AG04450 (cell line): ENCODE data around the gene FBXO4. TPM values are rescaled to one million over a fixed set of nuclear protein-coding genes. Genes with fewer than 3 reads are reported as not detected.

Experiments
- CTCF ChIA-PET: fragments of 300-600, 350-600 bp; formaldehyde crosslinking; extraction: SDS; loops from one replicate; lab custom pipeline; 2022; ENCODE audit warnings: antibody characterized with exemption, inconsistent platforms; lab: Charles Lee
- POLR2A ChIA-PET: fragments of 350-600 bp; formaldehyde crosslinking; extraction: SDS; loops from one replicate; lab custom pipeline; 2021; ENCODE audit warnings: antibody characterized with exemption, inconsistent platforms; lab: Yijun Ruan, JAX
- DNase-seq: peaks from one replicate; pipeline ENCODE4 v3.0.0-alpha.2; 2011; ENCODE audit warnings: low read depth, low spot score
- H3K27ac ChIP-seq: one replicate; pipeline ENCODE4 v1.5.1; 2012; ENCODE audit warnings: low read depth, low read length, control low read depth
- H3K27me3 ChIP-seq: one replicate; pipeline ENCODE4 v1.6.0; 2012; ENCODE audit warnings: low read length; ENCODE audit not compliant: control insufficient read depth, insufficient read depth
- H3K4me3 ChIP-seq: 2 replicates; pipeline ENCODE4 v1.5.1; 2011; ENCODE audit warnings: mild to moderate bottlenecking, low read depth, low read length, control low read depth
- H3K9me3 ChIP-seq: 2 replicates; pipeline ENCODE4 v1.5.1; 2012; ENCODE audit warnings: low read length; ENCODE audit not compliant: control insufficient read depth, insufficient read depth
- CTCF ChIP-seq: IDR thresholded peaks from 2 replicates; pipeline ENCODE4 v1.5.1; 2011; ENCODE audit warnings: low read depth, low read length, control low read depth, inconsistent platforms
- polyA plus RNA-seq: library from polyadenylated mRNA; depleted of rRNA; stranded (reverse); fragments of >200 nt; gene quantifications from 2 replicates; pipeline ENCODE4 v1.2.3, GENCODE V29; 2011

Gene FBXO4
- polyA plus RNA-seq, 1 experiment, result 10.9 TPM

- peak overlapping the region; percentile 95 for H3K4me3 ChIP-seq
- H3K27me3 ChIP-seq, result no peaks in the 10 kb centered on the region
- ChIA-PET CTCF (interaction anchor here (1.7 kb wide), 1 partner anchor 47 kb away, joined by 10 read pairs; no protein-coding TSS in a partner anchor), POLR2A (interaction anchor here (0.8 to 2.1 kb wide), 4 partner anchors 22 to 207 kb away, joined by 3 to 15 read pairs (median 4); partner anchors contain the start of gene FBXO4)
- H3K9me3 ChIP-seq, result no peaks in the 10 kb centered on the region; the same call in 1 of the 2 replicates
- H3K27ac ChIP-seq, result peak overlapping the region; percentile 54
- no peak for TF ChIP-seq CTCF
- no peak for DNase-seq
Measured at GRCh38 chr5:41903382-41903891, 21.6 kb upstream of the FBXO4 start.

- CTCF ChIA-PET, result interaction anchor here (0.6 to 1.7 kb wide), 4 partner anchors 21 to 1047 kb away, joined by 3 to 10 read pairs (median 4); partner anchors contain the start of gene FBXO4
Measured at GRCh38 chr5:41903892-41904799, 20.9 kb upstream of the FBXO4 start, which contains the start of gene RIMOC1. Gene RIMOC1, plus strand, starts transcription at chr5:41904344. Its CDS starts 24 bp downstream, at chr5:41904368.

GRCh38 chr5:41906151-41906550, 18.9 kb upstream of the FBXO4 start:
- no peak for DNase-seq
- POLR2A ChIA-PET, result no interaction called here
- Histone ChIP-seq H3K27ac (no peak overlapping the region), H3K27me3 (no peaks in the 10 kb centered on the region), H3K4me3 (no peak overlapping the region), H3K9me3 (no peaks in the 10 kb centered on the region; the same call in 1 of the 2 replicates)
- CTCF ChIA-PET, result interaction anchor here (1.2 kb wide), 1 partner anchor 50 kb away, joined by 5 read pairs; no protein-coding TSS in a partner anchor
- no peak for TF ChIP-seq CTCF

More at GRCh38 chr5:41903892-41904799, 20.9 kb upstream of the FBXO4 start, which contains the start of gene RIMOC1:
- TF ChIP-seq CTCF, result no peak
- Histone ChIP-seq H3K27ac (peak within 1 kb of the TSS; percentile 84), H3K9me3 (no peaks in the 10 kb centered on the region; the same call in 1 of the 2 replicates), H3K4me3 (peak within 1 kb of the TSS; percentile 95), H3K27me3 (no peaks in the 10 kb centered on the region)
- POLR2A ChIA-PET, result interaction anchor here (0.8 to 2.1 kb wide), 4 partner anchors 21 to 208 kb away, joined by 3 to 15 read pairs (median 4); partner anchors contain the start of gene FBXO4
- peak; percentile 99 for DNase-seq

- peak; percentile 29 for DNase-seq
- no peak for TF ChIP-seq CTCF
- H3K9me3 ChIP-seq, result no peaks in the 10 kb centered on the region; the same call in 1 of the 2 replicates
- POLR2A ChIA-PET, result no interaction called here
- H3K27ac ChIP-seq, result no peak overlapping the region
- H3K4me3 ChIP-seq, result no peak overlapping the region
- no peaks in the 10 kb centered on the region for H3K27me3 ChIP-seq
- CTCF ChIA-PET, result interaction anchor here (2.5 kb wide), 1 partner anchor 52 kb away, joined by 13 read pairs; no protein-coding TSS in a partner anchor
Measured at GRCh38 chr5:41908374-41909079, 16.6 kb upstream of the FBXO4 start.
